Measurements from ENCODE around the gene FEM1C.

FEM1C gene

GRCh38 chr5:115544436-115545350 lies at the start of gene FEM1C:
Gene FEM1C (minus strand): TSS chr5:115544775. CDS start chr5:115543493, 1,282 bp downstream.
- peak; percentile 18 for DNase-seq

GRCh38 chr5:115589043-115589442 lies 44.5 kb upstream of the FEM1C start:
- DNase-seq, result no peak

GRCh38 chr5:115588640-115589039 lies 44.1 kb upstream of the FEM1C start:
- no peak for DNase-seq

- DNase-seq, result no peak
Observed at GRCh38 chr5:115586525-115587146, 42.1 kb upstream of the FEM1C start.

GRCh38 chr5:115585265-115585664 lies 40.7 kb upstream of the FEM1C start:
- no peak for DNase-seq

GRCh38 chr5:115584501-115584900 lies 39.9 kb upstream of the FEM1C start:
- no peak for DNase-seq

- no peak for DNase-seq
Observed at GRCh38 chr5:115583474-115583873, 38.9 kb upstream of the FEM1C start.

GRCh38 chr5:115580941-115581340 lies 36.4 kb upstream of the FEM1C start:
- DNase-seq, result no peak

GRCh38 chr5:115579747-115580173 lies 35.2 kb upstream of the FEM1C start:
- no peak for DNase-seq

GRCh38 chr5:115579216-115579615 lies 34.6 kb upstream of the FEM1C start:
- no peak for DNase-seq

GRCh38 chr5:115578657-115579056 lies 34.1 kb upstream of the FEM1C start:
- DNase-seq, result no peak

- DNase-seq, result no peak
Observed at GRCh38 chr5:115577741-115578140, 33.2 kb upstream of the FEM1C start.

GRCh38 chr5:115577329-115577728 lies 32.8 kb upstream of the FEM1C start:
- no peak for DNase-seq

GRCh38 chr5:115575167-115576070 lies 30.8 kb upstream of the FEM1C start:
- DNase-seq, result no peak

GRCh38 chr5:115573133-115573532 lies 28.6 kb upstream of the FEM1C start:
- DNase-seq, result no peak

- no peak for DNase-seq
Observed at GRCh38 chr5:115571441-115571878, 26.9 kb upstream of the FEM1C start.

- DNase-seq, result no peak
Observed at GRCh38 chr5:115568668-115569067, 24.1 kb upstream of the FEM1C start.

- no peak for DNase-seq
Observed at GRCh38 chr5:115565233-115565632, 20.7 kb upstream of the FEM1C start.

GRCh38 chr5:115561176-115561575 lies 16.6 kb upstream of the FEM1C start:
- no peak for DNase-seq

GRCh38 chr5:115559524-115559923 lies 14.9 kb upstream of the FEM1C start:
- no peak for DNase-seq

- DNase-seq, result no peak
Observed at GRCh38 chr5:115558388-115558956, 13.9 kb upstream of the FEM1C start.

- DNase-seq, result no peak
Observed at GRCh38 chr5:115557667-115558387, 13.3 kb upstream of the FEM1C start.

Measured in NCI-H1417 treated with DMSO at 0.1 percent for 48 hours (cell line).